GM12878 (cell line): ENCODE data around the gene HBA2.
"Not testable (repeated sequence)": the region's sequence is repeated elsewhere in the genome, so short reads cannot be mapped to it uniquely, and the experiment has no call there.

Source experiments
- CTCF ChIP-seq, 3 experiments: IDR thresholded peaks in 2 of 3; conservative IDR thresholded peaks in 1 of 3; 2 replicates each; pipeline ENCODE4 v1.5.1; 2011; ENCODE audit warnings: low read depth in 3 of 3, low read length in 3 of 3, mild to moderate bottlenecking in 3 of 3, control low read depth in 2 of 3, moderate library complexity in 2 of 3, inconsistent platforms in 1 of 3, mixed read lengths in 1 of 3; ENCODE audit not compliant: control insufficient read depth in 2 of 3, insufficient read depth in 1 of 3; ENCODE audit errors: extremely low read depth in 1 of 3
- FOXM1 ChIP-seq: IDR thresholded peaks from 2 replicates; pipeline ENCODE4 v1.6.1; 2012; ENCODE audit warnings: low read depth, mild to moderate bottlenecking, inconsistent platforms, low read length, moderate library complexity
- GABPA ChIP-seq: IDR thresholded peaks from 2 replicates; pipeline ENCODE4 v1.6.1; 2014; ENCODE audit warnings: antibody characterized with exemption, low read depth, mild to moderate bottlenecking, inconsistent platforms
- KAT2A ChIP-seq: conservative IDR thresholded peaks from 2 replicates; pipeline ENCODE4 v1.6.1; 2011; ENCODE audit warnings: low read depth, low read length; ENCODE audit not compliant: control insufficient read depth
- NFYA ChIP-seq: IDR thresholded peaks from 2 replicates; pipeline ENCODE4 v1.6.1; 2011; ENCODE audit warnings: low read depth, mild to moderate bottlenecking, low read length, improper control_type of control experiment, borderline replicate concordance
- PKNOX1 ChIP-seq: fragments of 450-650 bp; IDR thresholded peaks from 2 replicates; pipeline ENCODE4 v1.6.1; 2016; ENCODE audit warnings: mild to moderate bottlenecking
- POLR2A ChIP-seq: IDR thresholded peaks from 2 replicates; pipeline ENCODE4 v1.6.1; 2011; ENCODE audit warnings: low read depth, mild to moderate bottlenecking, low read length
- POLR2AphosphoS5 ChIP-seq: IDR thresholded peaks from 2 replicates; pipeline ENCODE4 v1.6.1; 2011; ENCODE audit warnings: mild to moderate bottlenecking, low read length, inconsistent platforms
- PRDM15 ChIP-seq: fragments of 450-650 bp; formaldehyde crosslinking; IDR thresholded peaks from 2 replicates; pipeline ENCODE4 v1.4.0; 2020; ENCODE audit warnings: mild to moderate bottlenecking, moderate library complexity
- RBBP5 ChIP-seq: fragments of 200-600 bp; sonication (generic); conservative IDR thresholded peaks from 2 replicates; pipeline ENCODE4 v1.6.1; 2016
- TAF1 ChIP-seq: IDR thresholded peaks from 2 replicates; pipeline ENCODE4 v1.6.1; 2011; ENCODE audit warnings: mild to moderate bottlenecking, low read depth, low read length, borderline replicate concordance
- USF2 ChIP-seq: IDR thresholded peaks from 2 replicates; pipeline ENCODE4 v1.6.1; 2011; ENCODE audit warnings: low read depth, low read length, improper control_type of control experiment, borderline replicate concordance
- YY1 ChIP-seq: IDR thresholded peaks from 2 replicates; pipeline ENCODE4 v1.6.1; 2011; ENCODE audit warnings: low read depth, mild to moderate bottlenecking, low read length

GRCh38 chr16:204046-204445 lies 31.4 kb downstream of the HBA2 start:
- TF ChIP-seq TAF1; POLR2A; POLR2AphosphoS5; FOXM1; KAT2A; PRDM15; CTCF (IDR thresholded peaks at IDR 0.05 in 2 of 3, conservative IDR thresholded peaks at IDR 0.05 in 1 of 3; ENCODE audit: control insufficient read depth in 2 of 3, extremely low read depth in 1 of 3, insufficient read depth in 1 of 3, low read depth in 3 of 3, low read length in 3 of 3); PKNOX1; RBBP5; GABPA; USF2; YY1; NFYA: not testable (repeated sequence)
